Aorta (tissue), 5 donors: ENCODE measurements around the gene CREB5. TPM values are rescaled to one million over a fixed set of nuclear protein-coding genes. Genes with fewer than 3 reads are reported as not detected.

Experiments
- ATAC-seq: fragments of 200-7000 bp; cut with Tn5 transposase; one replicate; pipeline ENCODE4 v1.9.1; 2022; ENCODE audit warnings: moderate library complexity; ENCODE audit not compliant: low FRiP score
- DNase-seq, 2 donors: peaks; one replicate each; pipeline ENCODE4 v3.0.0-alpha.2; 2020
- H3K27ac ChIP-seq, 2 donors: one replicate each; pipeline ENCODE4 v1.5.1; 2013; ENCODE audit warnings: low read length in 2 of 2, mild to moderate bottlenecking in 2 of 2, moderate library complexity in 2 of 2, control low read depth in 1 of 2, inconsistent platforms in 1 of 2, low read depth in 1 of 2
- H3K27me3 ChIP-seq, 2 donors: one replicate each; pipeline ENCODE4 v1.6.1; 2013; ENCODE audit warnings: control low read depth in 1 of 2, low read length in 1 of 2, mild to moderate bottlenecking in 1 of 2, moderate library complexity in 1 of 2; ENCODE audit not compliant: insufficient read depth in 2 of 2, control insufficient read depth in 1 of 2
- H3K36me3 ChIP-seq, 2 donors: one replicate each; pipeline ENCODE4 v1.6.1; 2013; ENCODE audit warnings: control low read depth in 1 of 2, low read length in 1 of 2, mild to moderate bottlenecking in 1 of 2; ENCODE audit not compliant: insufficient read depth in 2 of 2, control insufficient read depth in 1 of 2
- H3K4me1 ChIP-seq, 2 donors: one replicate each; pipeline ENCODE4 v1.6.1; 2013; ENCODE audit warnings: low read length in 2 of 2, control low read depth in 1 of 2, mild to moderate bottlenecking in 1 of 2, moderate library complexity in 1 of 2; ENCODE audit not compliant: insufficient read depth in 2 of 2, control insufficient read depth in 1 of 2
- H3K4me3 ChIP-seq, 2 donors: one replicate each; pipeline ENCODE4 v1.5.1; 2013; ENCODE audit warnings: low read length in 2 of 2, control low read depth in 1 of 2, mild to moderate bottlenecking in 1 of 2
- H3K9me3 ChIP-seq: one replicate; pipeline ENCODE4 v1.6.1; 2013; ENCODE audit warnings: mild to moderate bottlenecking, low read length; ENCODE audit not compliant: control insufficient read depth
- WGBS, 2 donors: extraction: QIAGEN DNeasy Blood & Tissue Kit; methylation state at CpG; one replicate each; pipeline ENCODE4 v1.1.7; 2013; 5-methylcytosine and 5-hydroxymethylcytosine counted together
- intact Hi-C, 2 donors: fragments of 100-400 bp; cut with DNase I; formaldehyde crosslinking; loops; one replicate each; pipeline versions ENCODE4 v1.14.2 to v1.15.0; 2022
- polyA plus RNA-seq, 2 donors: library from polyadenylated mRNA; stranded (reverse); fragments of 200-250 nt; gene quantifications; one replicate each; pipeline ENCODE4 v1.2.3, GENCODE V29; 2013
- total RNA-seq, 2 donors: library from RNA; stranded (reverse); fragmentation: NEBNext Ultra II Directional; extraction: Animal tissue kit (Norgen Biotek cat#: 25700); gene quantifications; one replicate each; pipeline ENCODE4 v1.2.1, GENCODE V29; 2021
- donor health status: healthy with polysubstance abuse.
- donor health status: Bipolar disorder and iron deficiency.
- donor health status: DM: no; HTN: no; CAD: no.
- donor health status: DM: no; HTN: no; CAD: no.
- donor health status: DM: yes; HTN: yes; CAD: no.

CREB5 gene
- total and polyA plus RNA-seq, 4 donors: 2.6 to 57.1 (median 17.9) TPM

DNA sequence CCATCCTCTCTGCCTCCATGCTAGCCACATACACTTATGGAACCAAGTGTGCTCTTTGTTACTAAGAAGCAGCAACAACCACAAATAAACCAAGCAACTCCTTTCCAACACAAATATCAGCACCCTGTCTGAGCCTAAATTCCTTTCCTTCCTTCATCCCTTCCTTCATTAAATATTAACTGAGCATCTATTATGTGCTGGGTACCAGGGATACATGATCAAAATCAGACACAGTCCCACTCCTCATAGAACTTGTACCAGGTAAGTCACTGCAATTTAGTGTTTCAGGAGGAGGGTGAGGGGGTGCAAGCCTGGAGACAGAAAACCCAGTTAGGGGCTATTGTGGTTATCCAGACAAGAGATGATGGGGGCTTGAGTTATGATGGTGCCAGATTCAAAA lies 10.8 kb downstream of the CREB5 start:
- Histone ChIP-seq H3K9me3 (no peaks in the 10 kb centered on the region), H3K27ac (no peak overlapping the region), H3K4me3 (no peak overlapping the region), H3K27me3 (no peaks in the 10 kb centered on the region), H3K36me3 (no peaks in the 10 kb centered on the region), H3K4me1 (peaks cover 0 to 4% of the 10 kb centered on the region in 2 donors)
- DNase-seq (no peak), ATAC-seq (no peak)
- intact Hi-C loops: no loop called here

DNA sequence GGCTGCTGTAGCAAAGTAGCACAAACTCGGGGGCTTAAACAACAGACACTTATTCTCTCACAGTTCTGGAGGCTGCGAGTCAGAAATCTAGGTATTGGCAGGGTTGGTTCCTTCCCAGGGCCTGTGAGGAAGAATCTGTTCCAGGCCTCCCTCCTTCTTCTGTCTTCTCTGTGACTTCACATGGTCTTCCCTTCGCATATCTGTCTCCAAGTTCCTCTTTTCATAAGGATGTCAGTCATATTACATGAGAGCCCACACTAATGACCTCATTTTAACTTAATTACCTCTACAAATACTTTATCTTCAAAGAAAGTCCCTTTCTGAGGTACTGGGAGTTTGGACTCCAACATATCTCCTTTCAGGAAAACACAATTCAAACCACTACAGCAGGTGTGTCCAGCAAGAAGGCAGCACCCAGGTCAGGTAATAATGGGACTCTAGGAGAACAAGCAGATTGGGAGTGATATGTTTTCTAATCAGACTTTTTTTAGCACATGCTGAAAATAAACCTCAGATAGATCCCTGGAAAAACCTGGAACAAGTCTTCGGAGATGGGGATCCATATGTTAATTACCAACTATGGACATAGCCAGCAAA lies 11.7 kb downstream of the CREB5 start:
- no peaks in the 10 kb centered on the region for H3K27me3 ChIP-seq
- peaks cover 0 to 3% of the 10 kb centered on the region in 2 donors for H3K4me1 ChIP-seq
- ATAC-seq: no peak
- H3K9me3 ChIP-seq: no peaks in the 10 kb centered on the region
- H3K4me3 ChIP-seq: no peak overlapping the region
- 92 to 95% methylated on average over 4 of the region's 4 CpGs for WGBS, 2 donors
- no peaks in the 10 kb centered on the region for H3K36me3 ChIP-seq
- DNase-seq: no peak
- intact Hi-C loops: no loop called here
- no peak overlapping the region for H3K27ac ChIP-seq

DNA sequence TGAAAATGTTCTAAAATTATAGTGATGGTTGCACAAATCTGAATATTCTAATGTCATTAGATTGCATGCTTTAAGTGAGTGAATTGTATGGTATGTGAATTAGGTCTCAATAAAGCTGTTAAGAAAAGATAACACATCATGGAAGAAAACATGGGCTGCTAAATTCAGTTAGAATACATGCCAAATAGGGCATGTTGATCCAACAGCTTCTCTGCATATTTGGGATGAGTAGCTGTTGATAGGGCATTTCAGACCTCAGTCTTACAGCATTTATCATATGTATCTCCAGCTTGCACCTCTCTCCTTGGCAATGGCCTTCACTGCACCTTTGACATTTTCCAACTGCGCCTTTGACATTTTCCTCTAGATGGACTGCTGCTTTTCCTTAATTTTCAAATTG lies 13.2 kb downstream of the CREB5 start:
- Histone ChIP-seq H3K27me3 (no peaks in the 10 kb centered on the region), H3K27ac (no peak overlapping the region), H3K4me1 (no peaks in the 10 kb centered on the region), H3K4me3 (no peak overlapping the region), H3K9me3 (no peaks in the 10 kb centered on the region), H3K36me3 (no peaks in the 10 kb centered on the region)
- WGBS, 2 donors: 94 to 100% methylated on average over 1 of the region's 1 CpG
- intact Hi-C loops: no loop called here
- DNase-seq (no peak), ATAC-seq (no peak)

DNA sequence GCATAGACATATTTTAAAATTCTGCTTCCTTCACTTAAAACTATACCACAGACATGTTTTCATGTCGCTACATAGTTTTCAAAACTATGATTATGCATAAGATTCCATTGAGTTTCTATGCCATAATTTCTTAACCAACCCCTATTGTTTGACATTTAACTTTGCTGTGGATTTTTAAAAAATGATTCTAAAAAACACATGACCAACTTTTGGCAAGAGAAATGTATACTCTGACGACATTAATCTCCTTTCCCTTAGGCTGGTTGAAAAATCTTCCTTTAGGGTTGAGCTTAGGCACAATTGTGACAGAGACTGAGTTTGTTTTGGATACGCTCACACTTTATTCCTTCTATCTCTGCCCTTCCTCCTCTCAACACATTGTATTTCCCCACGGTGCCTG lies 14.9 kb downstream of the CREB5 start:
- Histone ChIP-seq H3K9me3 (no peaks in the 10 kb centered on the region), H3K4me1 (peaks cover 0 to 3% of the 10 kb centered on the region in 2 donors), H3K36me3 (no peaks in the 10 kb centered on the region), H3K27me3 (no peaks in the 10 kb centered on the region), H3K4me3 (no peak overlapping the region), H3K27ac (no peak overlapping the region)
- no peak for DNase-seq
- intact Hi-C loops: no loop called here
- ATAC-seq: no peak
- 61 to 65% methylated on average over 4 of the region's 4 CpGs for WGBS, 2 donors

DNA sequence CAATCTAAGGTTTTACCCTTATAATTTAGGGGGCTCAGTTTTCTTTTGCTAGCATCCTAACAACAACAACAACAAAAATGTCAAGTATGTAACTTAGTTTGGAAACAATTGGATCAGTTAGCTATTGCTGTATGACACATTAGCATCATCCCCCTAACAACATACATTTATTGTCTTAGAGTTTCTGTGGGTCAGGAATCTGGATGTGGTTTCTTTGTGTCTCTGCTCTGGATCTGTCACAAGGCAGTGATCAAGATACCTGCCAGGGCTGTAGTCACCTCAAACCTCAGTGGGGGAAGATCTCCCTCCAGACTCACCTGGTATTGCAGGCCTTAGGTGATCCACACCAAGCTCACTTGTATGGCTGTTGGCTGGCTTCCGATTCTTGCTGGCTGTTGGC lies 18.3 kb downstream of the CREB5 start:
- 93 to 95% methylated on average over 1 of the region's 1 CpG for WGBS, 2 donors
- no peak for ATAC-seq

DNA sequence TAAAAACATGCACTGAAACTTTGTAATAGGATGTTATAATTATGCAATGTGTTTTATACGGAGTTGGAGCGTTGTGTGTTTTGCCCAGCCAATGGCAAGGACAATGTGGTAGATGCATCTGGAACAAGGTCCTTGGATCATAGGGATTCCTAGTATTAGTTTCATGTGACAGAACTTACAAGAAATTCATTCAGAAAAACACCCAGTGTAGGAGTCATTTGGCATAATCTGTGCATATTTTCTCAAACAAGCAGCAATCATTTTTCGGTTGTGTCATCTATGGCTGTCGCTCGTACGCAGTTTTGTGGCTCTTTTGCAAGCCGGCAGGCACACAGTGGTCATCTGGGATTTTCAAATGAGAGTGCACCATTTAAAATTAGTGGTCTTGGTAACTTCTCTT lies 19.8 kb downstream of the CREB5 start:
- no peak for DNase-seq
- no peak overlapping the region for H3K27ac ChIP-seq

More for the DNA sequence above, 18.3 kb downstream of the CREB5 start:
- Histone ChIP-seq H3K4me3 (no peak overlapping the region), H3K36me3 (no peaks in the 10 kb centered on the region), H3K27me3 (no peaks in the 10 kb centered on the region), H3K9me3 (no peaks in the 10 kb centered on the region), H3K4me1 (peaks cover 0 to 3% of the 10 kb centered on the region in 2 donors), H3K27ac (no peak overlapping the region)
- intact Hi-C loops: no loop called here
- DNase-seq: no peak

DNA sequence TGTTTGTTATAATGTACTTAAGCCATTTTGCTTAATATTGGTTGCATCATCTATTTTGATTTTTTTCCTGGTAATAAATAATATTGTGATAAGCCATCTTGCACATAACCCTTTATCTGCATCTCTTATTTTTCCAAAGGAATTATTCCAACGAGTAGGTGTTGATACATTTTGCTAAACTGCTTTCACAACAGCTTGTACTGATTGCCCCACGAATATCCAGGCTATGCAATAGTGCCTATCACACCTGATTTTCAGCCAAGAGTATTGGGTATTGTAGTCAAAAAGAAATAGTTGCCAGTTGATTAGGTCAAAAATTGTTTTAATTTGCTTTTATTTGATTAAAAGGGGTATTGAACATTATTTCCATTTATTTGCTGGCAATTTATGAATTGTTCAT lies 20.7 kb downstream of the CREB5 start:
- Histone ChIP-seq H3K27me3 (no peaks in the 10 kb centered on the region), H3K4me1 (peaks cover 0 to 3% of the 10 kb centered on the region in 2 donors), H3K36me3 (no peaks in the 10 kb centered on the region), H3K4me3 (no peak overlapping the region), H3K27ac (no peak overlapping the region), H3K9me3 (no peaks in the 10 kb centered on the region)
- ATAC-seq (peak; percentile 36), DNase-seq (no peak)
- WGBS, 2 donors: 33 to 41% methylated on average over 2 of the region's 2 CpGs
- intact Hi-C loops: no loop called here

More for the DNA sequence above, 19.8 kb downstream of the CREB5 start:
- Histone ChIP-seq H3K4me1 (peaks cover 0 to 3% of the 10 kb centered on the region in 2 donors), H3K27me3 (no peaks in the 10 kb centered on the region), H3K36me3 (no peaks in the 10 kb centered on the region), H3K9me3 (no peaks in the 10 kb centered on the region), H3K4me3 (no peak overlapping the region)
- intact Hi-C loops: no loop called here
- WGBS, 2 donors: 23 to 39% methylated on average over 7 of the region's 7 CpGs
- peak; percentile 79 for ATAC-seq

DNA sequence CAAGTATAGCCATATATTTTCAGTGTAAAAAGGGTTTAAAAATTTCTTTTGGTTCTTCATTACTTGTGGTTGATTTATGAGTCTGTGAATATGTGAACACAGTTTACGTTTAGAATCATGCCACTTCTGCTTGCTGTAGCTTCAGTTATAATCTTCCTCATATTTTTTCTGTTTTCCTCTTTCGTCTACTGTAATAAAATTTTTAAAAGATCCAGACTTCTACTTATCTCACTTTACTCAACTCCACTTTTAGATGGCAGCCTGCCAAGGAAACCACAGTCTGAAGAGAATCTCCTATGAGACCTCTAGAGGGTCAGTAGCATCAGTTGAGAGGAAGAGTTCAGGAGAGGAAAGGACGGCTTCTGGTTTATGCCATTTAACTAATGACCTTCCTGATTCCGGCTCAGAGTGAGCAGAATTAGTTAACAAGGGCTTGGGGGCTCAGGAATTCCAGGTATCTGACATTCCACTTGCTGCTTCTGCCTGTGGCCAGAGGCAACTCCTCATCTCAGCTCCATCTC lies 21.4 kb downstream of the CREB5 start:
- intact Hi-C loops: no loop called here
- Histone ChIP-seq H3K4me1 (peaks cover 0 to 3% of the 10 kb centered on the region in 2 donors), H3K36me3 (no peaks in the 10 kb centered on the region), H3K27me3 (no peaks in the 10 kb centered on the region), H3K9me3 (no peaks in the 10 kb centered on the region), H3K4me3 (no peak overlapping the region), H3K27ac (no peak overlapping the region)
- no peak for DNase-seq
- no peak for ATAC-seq
- 77 to 81% methylated on average over 4 of the region's 4 CpGs for WGBS, 2 donors

DNA sequence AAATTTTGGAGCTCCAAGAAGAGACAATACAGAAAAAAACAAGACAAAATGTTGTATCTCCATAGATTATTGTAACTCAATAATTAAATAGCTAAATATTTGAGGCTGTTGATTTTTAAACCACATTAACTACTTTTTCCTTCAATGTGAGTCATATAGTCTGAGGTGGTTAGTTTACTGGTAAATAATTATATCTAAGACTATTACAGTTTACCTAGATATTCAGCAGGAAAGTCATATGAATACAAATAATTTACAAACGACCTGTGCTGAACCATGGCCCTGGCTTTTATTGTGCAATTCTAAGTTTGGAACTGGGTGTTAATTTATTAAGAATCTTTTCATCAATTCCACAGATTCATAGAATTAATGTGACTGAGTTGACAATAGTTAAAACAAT lies 22.2 kb downstream of the CREB5 start:
- 71 to 81% methylated on average over 1 of the region's 1 CpG for whole genome bisulfite sequencing, 2 donors
- intact Hi-C loops: no loop called here
- no peak for DNase-seq
- H3K4me3 ChIP-seq: no peak overlapping the region
- ATAC-seq: no peak
- no peaks in the 10 kb centered on the region for H3K27me3 ChIP-seq
- H3K27ac ChIP-seq: no peak overlapping the region
- H3K36me3 ChIP-seq: no peaks in the 10 kb centered on the region
- peaks cover 0 to 3% of the 10 kb centered on the region in 2 donors for H3K4me1 ChIP-seq
- no peaks in the 10 kb centered on the region for H3K9me3 ChIP-seq
